GM23338 (cell line): Measurements from ENCODE around the gene TMEM25. TPM values are rescaled to one million over a fixed set of nuclear protein-coding genes. Genes with fewer than 3 reads are reported as not detected.

Experiments
- ATAC-seq: fragments of 200-7000 bp; cut with Tn5 transposase; 3 replicates; pipeline ENCODE4 v1.9.1; 2020
- DNase-seq: peaks from one replicate; pipeline ENCODE4 v3.0.0-alpha.2; 2015; ENCODE audit warnings: low spot score
- H2AFZ ChIP-seq: fragments of 200-600 bp; sonication (generic); 2 replicates; pipeline ENCODE4 v1.8.0; 2016; ENCODE audit warnings: antibody characterized with exemption, mild to moderate bottlenecking, moderate library complexity
- H3F3A ChIP-seq: fragments of 200-600 bp; sonication (generic); replicated peaks from 2 replicates; pipeline ENCODE4 v1.8.0; 2017; ENCODE audit warnings: antibody characterized with exemption, mixed run types, low read depth
- H3K27ac ChIP-seq: fragments of 200-600 bp; sonication (generic); 2 replicates; pipeline ENCODE4 v1.6.1; 2016; ENCODE audit warnings: low read depth
- H3K27me3 ChIP-seq: fragments of 200-600 bp; sonication (generic); 2 replicates; pipeline ENCODE4 v1.8.0; 2016; ENCODE audit warnings: mild to moderate bottlenecking, mixed run types, moderate library complexity; ENCODE audit not compliant: insufficient read depth
- H3K36me3 ChIP-seq: fragments of 200-600 bp; sonication (generic); 2 replicates; pipeline ENCODE4 v1.8.0; 2016; ENCODE audit warnings: mild to moderate bottlenecking; ENCODE audit not compliant: insufficient read depth
- H3K4me1 ChIP-seq: fragments of 200-600 bp; sonication (generic); 2 replicates; pipeline ENCODE4 v1.8.0; 2016; ENCODE audit warnings: mild to moderate bottlenecking, moderate library complexity; ENCODE audit not compliant: insufficient read depth
- H3K4me2 ChIP-seq: fragments of 200-600 bp; sonication (generic); 2 replicates; pipeline ENCODE4 v1.7.1; 2017; ENCODE audit warnings: mixed run types
- H3K4me3 ChIP-seq: fragments of 200-600 bp; sonication (generic); 2 replicates; pipeline ENCODE4 v1.6.1; 2016; ENCODE audit warnings: mixed run types
- H3K79me2 ChIP-seq: fragments of 200-600 bp; sonication (generic); replicated peaks from 2 replicates; pipeline ENCODE4 v1.8.0; 2017; ENCODE audit warnings: mild to moderate bottlenecking; ENCODE audit not compliant: insufficient read depth
- H3K9me2 ChIP-seq: fragments of 200-600 bp; sonication (generic); 2 replicates; pipeline ENCODE4 v1.8.0; 2017; ENCODE audit not compliant: insufficient read depth
- H4K20me1 ChIP-seq: fragments of 200-600 bp; sonication (generic); replicated peaks from 2 replicates; pipeline ENCODE4 v1.8.0; 2017; ENCODE audit warnings: mild to moderate bottlenecking; ENCODE audit not compliant: insufficient read depth
- H3K27ac Mint-ChIP-seq: 2 replicates; pipeline ENCODE4 v1.8.0; 2020; ENCODE audit warnings: inconsistent platforms, mild to moderate bottlenecking, moderate library complexity, mixed read lengths
- H3K27me3 Mint-ChIP-seq: 3 replicates; pipeline ENCODE4 v1.8.0; 2022; ENCODE audit warnings: low read depth, mild to moderate bottlenecking, moderate library complexity, mixed read lengths, inconsistent platforms; ENCODE audit not compliant: insufficient read depth, poor library complexity
- H3K36me3 Mint-ChIP-seq: 3 replicates; pipeline ENCODE4 v1.8.0; 2021; ENCODE audit warnings: low read depth, mild to moderate bottlenecking, inconsistent platforms, moderate library complexity, mixed read lengths
- H3K4me1 Mint-ChIP-seq: 3 replicates; pipeline ENCODE4 v1.8.0; 2020; ENCODE audit warnings: mild to moderate bottlenecking, inconsistent platforms, mixed read lengths
- H3K4me3 Mint-ChIP-seq: 3 replicates; pipeline ENCODE4 v1.8.0; 2021; ENCODE audit warnings: moderate library complexity, mild to moderate bottlenecking, inconsistent platforms, mixed read lengths
- H3K9me3 Mint-ChIP-seq: 3 replicates; pipeline ENCODE4 v1.8.0; 2020; ENCODE audit warnings: moderate library complexity, mild to moderate bottlenecking, inconsistent platforms, mixed read lengths
- CREB1 ChIP-seq: fragments of 250-450 bp; sonication (Bioruptor Pico); IDR thresholded peaks from 2 replicates; pipeline ENCODE4 v1.5.0; 2020; ENCODE audit warnings: low read depth, mild to moderate bottlenecking, moderate library complexity
- CTCF ChIP-seq, 2 experiments: fragments of 200-600 bp in 1 of 2; sonication (generic) in 1 of 2; conservative IDR thresholded peaks; 2 replicates each; pipeline versions ENCODE4 v1.5.1 to v1.6.1; 2016 to 2017; ENCODE audit warnings: antibody characterized with exemption in 2 of 2, low read depth in 2 of 2, mild to moderate bottlenecking in 2 of 2, moderate library complexity in 1 of 2
- ETS1 ChIP-seq: IDR thresholded peaks from 2 replicates; pipeline ENCODE4 v1.6.1; 2016; ENCODE audit warnings: antibody characterized with exemption
- EZH2 ChIP-seq: fragments of 200-600 bp; sonication (generic); IDR thresholded peaks from one replicate; pipeline ENCODE4 v1.8.0; 2017; ENCODE audit warnings: antibody characterized with exemption, mild to moderate bottlenecking, low read depth; ENCODE audit not compliant: unreplicated experiment
- EZH2phosphoT487 ChIP-seq: fragments of 200-600 bp; sonication (generic); IDR thresholded peaks from one replicate; pipeline ENCODE4 v1.8.1; 2018; ENCODE audit warnings: antibody characterized with exemption; ENCODE audit not compliant: unreplicated experiment
- JUNB ChIP-seq: IDR thresholded peaks from one replicate; pipeline ENCODE4 v1.6.1; 2016; ENCODE audit warnings: antibody characterized with exemption; ENCODE audit not compliant: unreplicated experiment
- NANOG ChIP-seq: IDR thresholded peaks from 2 replicates; pipeline ENCODE4 v1.6.1; 2016; ENCODE audit warnings: antibody characterized with exemption, borderline replicate concordance
- POLR2AphosphoS5 ChIP-seq: IDR thresholded peaks from 2 replicates; pipeline ENCODE4 v1.6.1; 2016; ENCODE audit warnings: antibody characterized with exemption, low read depth
- REST ChIP-seq: IDR thresholded peaks from one replicate; pipeline ENCODE4 v1.6.1; 2018; ENCODE audit warnings: antibody characterized with exemption; ENCODE audit not compliant: unreplicated experiment
- STAT1 ChIP-seq: IDR thresholded peaks from one replicate; pipeline ENCODE4 v1.6.1; 2016; ENCODE audit warnings: antibody characterized with exemption; ENCODE audit not compliant: unreplicated experiment
- ZNF114 ChIP-seq: fragments of 250-450 bp; sonication (Bioruptor Pico); IDR thresholded peaks from 2 replicates; pipeline ENCODE4 v1.5.0; 2020; ENCODE audit warnings: mild to moderate bottlenecking, moderate library complexity
- ZNF331 ChIP-seq: fragments of 250-450 bp; sonication (Bioruptor Pico); IDR thresholded peaks from 2 replicates; pipeline ENCODE4 v1.5.0; 2020; ENCODE audit warnings: low read depth, mild to moderate bottlenecking, moderate library complexity
- ZNF462 ChIP-seq: fragments of 250-450 bp; sonication (Bioruptor Pico); IDR thresholded peaks from 2 replicates; pipeline ENCODE4 v1.5.0; 2020; ENCODE audit warnings: mild to moderate bottlenecking, moderate library complexity
- polyA plus RNA-seq: library from polyadenylated mRNA; unstranded; fragments of >200 nt; fragmentation: Nextera tagmentation; extraction: Ambion mirVana; gene quantifications from 2 replicates; pipeline ENCODE4 v1.2.1, GENCODE V29; 2016
- total RNA-seq: library from RNA; depleted of rRNA; stranded (reverse); fragments of >200 nt; shearing (Covaris generic); gene quantifications from 2 replicates; pipeline ENCODE4 v1.2.3, GENCODE V29; 2014

Gene TMEM25
- total and polyA plus RNA-seq, 2 experiments from 2014 or later: 11.7 to 17.7 TPM

GRCh38 chr11:118545533-118545932, 14.5 kb downstream of the TMEM25 start:
- Mint-ChIP-seq H3K27me3 (peaks cover 2% of the 10 kb centered on the region), H3K9me3 (no peaks in the 10 kb centered on the region)

More at GRCh38 chr11:118545533-118545932, 14.5 kb downstream of the TMEM25 start:
- H3K27ac Mint-ChIP-seq: no peak overlapping the region
- no peak overlapping the region for H3K27ac ChIP-seq
- no peak for TF ChIP-seq JUNB
- no peak for TF ChIP-seq REST
- TF ChIP-seq EZH2: no peak
- no peak for TF ChIP-seq EZH2phosphoT487
- TF ChIP-seq ZNF462 (CRISPR knock-in tag): no peak
- TF ChIP-seq ZNF331 (CRISPR knock-in tag): no peak
- no peak for TF ChIP-seq CTCF (conservative IDR thresholded peaks at IDR 0.05; ENCODE audit: low read depth in 2 of 2)
- no peak for TF ChIP-seq NANOG
- no peak for TF ChIP-seq CREB1 (CRISPR knock-in tag)
- TF ChIP-seq ZNF114: no peak
- TF ChIP-seq POLR2AphosphoS5: no peak
- no peak for TF ChIP-seq ETS1
- no peak for TF ChIP-seq STAT1
- ATAC-seq (no peak), DNase-seq (no peak)
- no peaks in the 10 kb centered on the region for H3K4me1 Mint-ChIP-seq
- no peaks in the 10 kb centered on the region for H3K36me3 ChIP-seq
- H3K4me3 ChIP-seq: no peak overlapping the region
- H3K4me2 ChIP-seq: no peak overlapping the region
- no peaks in the 10 kb centered on the region for H4K20me1 ChIP-seq
- no peak overlapping the region for H2AFZ ChIP-seq
- H3K4me1 ChIP-seq: no peaks in the 10 kb centered on the region
- no peaks in the 10 kb centered on the region for H3K79me2 ChIP-seq
- no peaks in the 10 kb centered on the region for H3K27me3 ChIP-seq
- peaks cover 8% of the 10 kb centered on the region; the same call in 2 of the 3 replicates for H3K36me3 Mint-ChIP-seq
- no peaks in the 10 kb centered on the region for H3F3A ChIP-seq
- no peaks in the 10 kb centered on the region for H3K9me2 ChIP-seq
- H3K4me3 Mint-ChIP-seq: no peak overlapping the region
